HFFc6 (cell line): ENCODE results near the gene MORC4. TPM values are rescaled to one million over a fixed set of nuclear protein-coding genes. Genes with fewer than 3 reads are reported as not detected.

ENCODE experiments used
- DNase-seq: peaks from one replicate; pipeline ENCODE4 v3.0.0-alpha.2; 2018
- H3K27ac Mint-ChIP-seq: 2 replicates; pipeline ENCODE4 v1.8.0; 2020; ENCODE audit warnings: mild to moderate bottlenecking, mixed read lengths
- H3K27me3 Mint-ChIP-seq: 2 replicates; pipeline ENCODE4 v1.8.0; 2021; ENCODE audit warnings: mild to moderate bottlenecking, moderate library complexity, mixed read lengths; ENCODE audit not compliant: insufficient read depth
- H3K36me3 Mint-ChIP-seq: 2 replicates; pipeline ENCODE4 v1.8.0; 2021; ENCODE audit warnings: low read depth, mixed read lengths
- H3K4me1 Mint-ChIP-seq: 2 replicates; pipeline ENCODE4 v1.8.0; 2020; ENCODE audit warnings: low read depth, mixed read lengths
- H3K4me3 Mint-ChIP-seq: 2 replicates; pipeline ENCODE4 v1.8.0; 2020; ENCODE audit warnings: mild to moderate bottlenecking, moderate library complexity, mixed read lengths
- H3K9me3 Mint-ChIP-seq: 2 replicates; pipeline ENCODE4 v1.8.0; 2020; ENCODE audit warnings: mild to moderate bottlenecking, mixed read lengths
- total RNA-seq, 6 experiments: library from RNA; stranded (reverse); fragmentation: NEBNext Ultra II Directional; extraction: Animal tissue kit (Norgen Biotek cat#: 25700); gene quantifications; 2 replicates in 1 of 6; 3 replicates in 5 of 6; pipeline ENCODE4 v1.2.3, GENCODE V29; 2021
- TF ChIP-seq, protein P1 (sequence below): fragments of 200-600 bp; sonication (generic); IDR thresholded peaks from 2 replicates; pipeline ENCODE4 v1.5.0; 2021; ENCODE audit warnings: antibody characterized with exemption, mild to moderate bottlenecking

Gene MORC4
- total RNA-seq, 6 experiments from 2014 or later: 23.6 to 27.7 (median 25.4) TPM

DNA sequence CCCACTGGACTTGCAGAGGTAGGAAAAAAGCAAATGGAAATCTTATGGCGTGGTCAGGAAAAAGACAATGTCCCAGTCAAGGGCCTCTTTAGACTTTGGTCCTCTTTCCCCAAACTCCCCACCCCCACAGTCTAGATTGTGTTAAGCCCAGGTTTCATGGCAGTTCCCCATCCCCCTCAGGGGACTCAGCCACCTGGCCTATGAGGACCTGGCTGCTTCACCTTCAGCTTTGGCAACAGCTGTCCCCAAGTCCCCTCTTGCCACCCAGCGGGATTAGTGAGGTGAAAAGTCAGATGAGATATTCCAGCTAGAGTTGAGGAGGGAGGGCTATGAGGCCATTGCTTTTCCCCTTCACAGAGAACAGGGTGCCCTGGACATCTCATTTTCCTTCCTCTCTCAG lies 97.3 kb downstream of the MORC4 start:
- H3K4me3 Mint-ChIP-seq: no peak overlapping the region
- peaks cover 3% of the 10 kb centered on the region for H3K27me3 Mint-ChIP-seq
- peaks cover 26% of the 10 kb centered on the region for H3K4me1 Mint-ChIP-seq
- H3K36me3 Mint-ChIP-seq: no peaks in the 10 kb centered on the region
- TF ChIP-seq, protein P1, sequence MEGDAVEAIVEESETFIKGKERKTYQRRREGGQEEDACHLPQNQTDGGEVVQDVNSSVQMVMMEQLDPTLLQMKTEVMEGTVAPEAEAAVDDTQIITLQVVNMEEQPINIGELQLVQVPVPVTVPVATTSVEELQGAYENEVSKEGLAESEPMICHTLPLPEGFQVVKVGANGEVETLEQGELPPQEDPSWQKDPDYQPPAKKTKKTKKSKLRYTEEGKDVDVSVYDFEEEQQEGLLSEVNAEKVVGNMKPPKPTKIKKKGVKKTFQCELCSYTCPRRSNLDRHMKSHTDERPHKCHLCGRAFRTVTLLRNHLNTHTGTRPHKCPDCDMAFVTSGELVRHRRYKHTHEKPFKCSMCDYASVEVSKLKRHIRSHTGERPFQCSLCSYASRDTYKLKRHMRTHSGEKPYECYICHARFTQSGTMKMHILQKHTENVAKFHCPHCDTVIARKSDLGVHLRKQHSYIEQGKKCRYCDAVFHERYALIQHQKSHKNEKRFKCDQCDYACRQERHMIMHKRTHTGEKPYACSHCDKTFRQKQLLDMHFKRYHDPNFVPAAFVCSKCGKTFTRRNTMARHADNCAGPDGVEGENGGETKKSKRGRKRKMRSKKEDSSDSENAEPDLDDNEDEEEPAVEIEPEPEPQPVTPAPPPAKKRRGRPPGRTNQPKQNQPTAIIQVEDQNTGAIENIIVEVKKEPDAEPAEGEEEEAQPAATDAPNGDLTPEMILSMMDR: no peak
- H3K27ac Mint-ChIP-seq: no peak overlapping the region
- H3K9me3 Mint-ChIP-seq: no peaks in the 10 kb centered on the region
- DNase-seq: no peak

DNA sequence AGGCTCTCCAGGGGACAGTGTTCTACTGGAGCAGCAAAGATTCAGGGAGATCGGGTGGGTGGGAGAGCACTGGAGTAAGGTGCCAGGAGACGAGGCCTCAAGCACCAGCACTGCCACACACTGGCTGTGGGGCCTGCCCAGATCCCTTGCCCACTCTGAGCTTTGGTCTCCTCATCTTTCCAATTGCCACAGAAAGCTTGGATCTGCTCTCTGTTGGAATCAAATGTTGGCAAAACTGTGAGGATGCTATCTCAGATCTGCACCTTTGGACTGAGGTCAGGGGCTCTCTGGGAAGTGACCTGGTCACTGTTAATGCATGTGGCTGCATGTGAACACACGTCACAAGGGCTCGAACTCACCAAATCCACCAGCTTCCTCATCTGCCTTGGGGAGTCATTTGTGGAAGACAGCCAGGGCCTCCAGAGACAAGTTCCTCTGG lies 98.2 kb downstream of the MORC4 start:
- H3K9me3 Mint-ChIP-seq: no peaks in the 10 kb centered on the region

DNA sequence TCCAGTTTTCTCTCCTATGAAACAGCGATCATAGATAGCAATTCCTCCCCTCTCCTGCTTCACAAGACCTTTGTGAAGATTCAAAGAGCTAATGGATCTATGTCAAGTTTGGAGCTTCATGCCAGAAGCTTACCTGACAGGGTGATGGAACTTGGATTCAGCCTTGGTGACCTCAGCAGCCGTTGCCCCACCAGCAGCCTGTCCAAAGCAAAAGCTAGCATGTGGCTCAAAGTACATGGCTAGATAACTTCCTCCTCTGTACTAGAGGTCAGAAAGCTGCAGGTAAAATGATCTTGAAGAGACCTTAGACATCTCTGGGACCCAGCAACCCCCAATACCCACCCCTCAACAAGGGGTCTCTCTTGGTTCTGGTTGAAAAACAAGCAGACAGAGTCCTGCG lies 98.7 kb downstream of the MORC4 start:
- Mint-ChIP-seq H3K27ac (no peak overlapping the region), H3K4me3 (no peak overlapping the region), H3K4me1 (peaks cover 35% of the 10 kb centered on the region), H3K27me3 (peaks cover 3% of the 10 kb centered on the region; the same call in 1 of the 2 replicates), H3K36me3 (no peaks in the 10 kb centered on the region), H3K9me3 (no peaks in the 10 kb centered on the region)
- DNase-seq: no peak
- TF ChIP-seq, protein P1: no peak

More for the DNA sequence above, 98.2 kb downstream of the MORC4 start:
- Mint-ChIP-seq H3K4me3 (no peak overlapping the region), H3K4me1 (peaks cover 33% of the 10 kb centered on the region), H3K36me3 (no peaks in the 10 kb centered on the region), H3K27me3 (peaks cover 3% of the 10 kb centered on the region), H3K27ac (no peak overlapping the region)
- no peak for DNase-seq
- TF ChIP-seq, protein P1: no peak

DNA sequence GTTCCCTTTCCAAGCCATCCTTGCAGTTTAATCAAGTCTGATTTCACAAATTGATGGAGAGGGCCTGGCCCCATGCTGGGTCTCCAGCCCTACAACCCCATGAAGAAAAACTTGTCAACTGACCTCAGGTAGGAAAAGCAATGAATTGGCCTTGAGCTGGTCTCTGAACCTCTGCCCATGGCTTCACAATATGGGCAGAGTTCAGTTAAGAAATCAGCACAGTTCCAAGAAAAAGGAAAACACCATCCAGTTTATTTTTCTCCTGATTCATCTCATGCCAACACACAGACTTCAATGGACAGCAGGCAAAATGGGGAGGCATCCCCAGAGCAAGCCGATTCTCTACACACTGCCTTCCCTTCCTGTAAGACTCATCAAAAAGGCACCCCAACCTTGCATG lies 100.2 kb downstream of the MORC4 start:
- peak; percentile 44 for DNase-seq
- H3K27ac Mint-ChIP-seq: no peak overlapping the region
- peaks cover 50% of the 10 kb centered on the region for H3K4me1 Mint-ChIP-seq
- peaks cover 3% of the 10 kb centered on the region; the same call in 1 of the 2 replicates for H3K27me3 Mint-ChIP-seq
- TF ChIP-seq, protein P1: no peak
- H3K4me3 Mint-ChIP-seq: no peak overlapping the region
- no peaks in the 10 kb centered on the region for H3K9me3 Mint-ChIP-seq
- no peaks in the 10 kb centered on the region for H3K36me3 Mint-ChIP-seq

DNA sequence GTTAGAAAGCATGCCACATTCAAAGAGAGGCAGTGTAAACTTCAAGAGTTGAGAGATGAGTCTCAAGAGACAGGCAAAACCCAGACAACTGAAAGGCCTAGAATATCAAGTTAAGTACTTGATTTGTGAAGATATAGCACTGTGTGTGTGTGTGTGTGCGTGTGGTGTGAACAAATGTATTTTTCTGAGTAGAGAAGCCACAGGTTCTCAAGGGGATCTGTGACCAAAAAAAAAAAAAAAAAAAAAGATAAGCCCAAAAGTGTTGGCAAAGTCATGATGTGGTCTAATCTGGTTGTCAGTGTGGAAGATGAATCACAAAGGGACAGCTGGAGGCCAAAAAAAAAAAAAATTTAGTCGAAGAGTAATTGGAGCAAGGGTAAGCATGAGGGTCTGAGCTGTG lies 100.7 kb downstream of the MORC4 start:
- H3K9me3 Mint-ChIP-seq: no peaks in the 10 kb centered on the region
- DNase-seq: no peak
- H3K36me3 Mint-ChIP-seq: no peaks in the 10 kb centered on the region
- H3K4me3 Mint-ChIP-seq: no peak overlapping the region
- peaks cover 3% of the 10 kb centered on the region; the same call in 1 of the 2 replicates for H3K27me3 Mint-ChIP-seq
- no peak overlapping the region for H3K27ac Mint-ChIP-seq
- TF ChIP-seq, protein P1: no peak
- H3K4me1 Mint-ChIP-seq: peaks cover 54% of the 10 kb centered on the region

DNA sequence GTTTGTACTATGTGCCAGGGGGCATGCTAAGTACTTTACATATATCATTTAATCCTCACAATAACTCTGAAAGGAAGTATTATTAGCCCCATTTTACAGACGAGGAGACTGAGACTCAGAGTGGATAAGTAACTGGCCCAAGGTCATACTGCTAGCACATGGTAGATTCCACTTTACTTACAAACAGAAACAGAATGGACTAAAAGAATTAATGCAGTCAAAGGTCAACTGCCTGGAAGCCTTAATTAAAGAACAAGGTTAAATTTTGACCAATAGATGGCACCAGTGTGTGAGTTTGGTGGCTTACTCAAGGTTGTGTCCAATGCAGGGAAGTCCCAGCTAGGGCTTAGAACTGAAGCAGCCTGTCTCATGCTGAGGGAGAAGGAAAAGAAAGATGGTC lies 101.5 kb downstream of the MORC4 start:
- DNase-seq: peak; percentile 44
- Mint-ChIP-seq H3K27ac (no peak overlapping the region), H3K4me1 (peaks cover 54% of the 10 kb centered on the region), H3K9me3 (no peaks in the 10 kb centered on the region), H3K36me3 (no peaks in the 10 kb centered on the region), H3K4me3 (no peak overlapping the region), H3K27me3 (peaks cover 3% of the 10 kb centered on the region; the same call in 1 of the 2 replicates)
- TF ChIP-seq, protein P1: peak; percentile 68; the same call in 1 of the 2 replicates
